ENCODE data around the gene MAGT1. TPM values are rescaled to one million over a fixed set of nuclear protein-coding genes. Genes with fewer than 3 reads are reported as not detected.

MAGT1 gene
- total and polyA plus RNA-seq, 2 of the 4 experiments (the other 2 are of a cell fraction): 27.3 to 74.7 TPM

DNA sequence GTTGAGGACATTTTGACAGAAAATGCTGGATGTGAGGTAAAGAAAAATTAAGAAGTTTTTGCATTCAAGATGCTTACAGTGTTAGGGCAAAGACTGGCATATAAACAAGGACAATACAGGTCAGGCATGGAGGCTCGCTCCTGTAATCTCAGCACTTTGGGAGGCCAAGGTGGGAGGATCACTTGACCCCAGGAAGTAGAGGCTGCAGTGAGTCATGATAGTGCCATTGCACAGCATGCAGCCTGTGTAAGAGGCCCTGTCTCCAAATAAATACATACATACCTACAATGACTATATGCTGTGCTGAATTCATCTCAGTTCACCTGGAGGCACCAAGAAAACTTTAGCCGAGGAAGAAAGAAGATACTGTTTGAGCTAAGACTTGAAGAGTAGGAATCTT lies 2.3 kb downstream of the MAGT1 start:
- in situ Hi-C loops (cut with MboI; ENCODE audit: low sequenced_read_pairs) (no loop called here), intact Hi-C loops (cut with micrococcal nuclease) (loop anchor here (10.0 kb wide), 2 partner anchors 108 to 388 kb away; partner anchors contain the start of gene ATRX), dilution Hi-C loops (cut with HindIII; ENCODE audit: low sequenced_read_pairs, unreplicated experiment) (no loop called here)
- H4K8ac ChIP-seq (ENCODE audit: low read depth in 2 of 2, low read length in 2 of 2): no peak overlapping the region
- H3K4me1 ChIP-seq (ENCODE audit: control insufficient read depth, insufficient read depth, low read length): no peaks in the 10 kb centered on the region
- H2BK5ac ChIP-seq (ENCODE audit: low read depth, low read length, poor library complexity, severe bottlenecking): no peak overlapping the region
- no peak overlapping the region for H4K5ac ChIP-seq (ENCODE audit: low read depth, low read length)
- DNase-seq (no peak), ATAC-seq (ENCODE audit: low read depth) (no peak)
- H4K20me1 ChIP-seq (ENCODE audit: insufficient read depth, low read length): no peaks in the 10 kb centered on the region; the same call in 1 of the 2 replicates
- H4K91ac ChIP-seq (ENCODE audit: insufficient read depth, low read depth, low read length): no peak overlapping the region
- no peaks in the 10 kb centered on the region for H3K27me3 ChIP-seq (ENCODE audit: control insufficient read depth, insufficient read depth, low read length)
- H2AK5ac ChIP-seq (ENCODE audit: low read depth, low read length): no peak overlapping the region
- no peaks in the 10 kb centered on the region for H3K9me1 ChIP-seq (ENCODE audit: insufficient read depth, low read length)
- H3K4me2 ChIP-seq (ENCODE audit: low read depth, low read length): no peak overlapping the region
- no peaks in the 10 kb centered on the region for H3K36me3 ChIP-seq (ENCODE audit: control insufficient read depth, insufficient read depth, low read length)
- ChIA-PET CTCF (no interaction called here), POLR2A (ENCODE audit: unreplicated experiment) (no interaction called here)
- 60% methylated on average over 1 of the region's 2 CpGs; no CpG with 5 or more reads in 1 of the 2 experiments for WGBS, 2 experiments (ENCODE audit: extremely low coverage in 2 of 2, insufficient read length in 1 of 2)
- H3K27ac ChIP-seq (ENCODE audit: insufficient read depth, low read length): no peak overlapping the region
- H2AFZ ChIP-seq (replicated peaks; ENCODE audit: low read length, poor library complexity): no peak overlapping the region
- H3K4me3 ChIP-seq (ENCODE audit: insufficient read depth, low read depth, low read length): no peak overlapping the region
- no peak overlapping the region for H2BK20ac ChIP-seq (ENCODE audit: low read depth, low read length)
- no peak overlapping the region for H2AK9ac ChIP-seq (replicated peaks; ENCODE audit: low read depth, low read length, poor library complexity)
- no peak overlapping the region for H3K14ac ChIP-seq (replicated peaks; ENCODE audit: low read depth, low read length)
- TF ChIP-seq CEBPB (IDR thresholded peaks at IDR 0.05; ENCODE audit: low read depth, low read length): no peak
- TF ChIP-seq MAFK (IDR thresholded peaks at IDR 0.05; ENCODE audit: low read depth, low read length): no peak
- no peak for TF ChIP-seq BHLHE40 (IDR thresholded peaks at IDR 0.05; ENCODE audit: low read depth, low read length)
- TF ChIP-seq, protein P1, sequence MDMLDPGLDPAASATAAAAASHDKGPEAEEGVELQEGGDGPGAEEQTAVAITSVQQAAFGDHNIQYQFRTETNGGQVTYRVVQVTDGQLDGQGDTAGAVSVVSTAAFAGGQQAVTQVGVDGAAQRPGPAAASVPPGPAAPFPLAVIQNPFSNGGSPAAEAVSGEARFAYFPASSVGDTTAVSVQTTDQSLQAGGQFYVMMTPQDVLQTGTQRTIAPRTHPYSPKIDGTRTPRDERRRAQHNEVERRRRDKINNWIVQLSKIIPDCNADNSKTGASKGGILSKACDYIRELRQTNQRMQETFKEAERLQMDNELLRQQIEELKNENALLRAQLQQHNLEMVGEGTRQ (IDR thresholded peaks at IDR 0.05; ENCODE audit: low read depth, low read length): no peak
- no peak for TF ChIP-seq CHD1 (IDR thresholded peaks at IDR 0.05; ENCODE audit: low read depth, low read length)
- TF ChIP-seq MAZ (IDR thresholded peaks at IDR 0.05; ENCODE audit: borderline replicate concordance, low read depth, low read length): no peak
- no peak for TF ChIP-seq SMC3 (IDR thresholded peaks at IDR 0.05; ENCODE audit: low read depth, low read length)
- TF ChIP-seq, protein P2, sequence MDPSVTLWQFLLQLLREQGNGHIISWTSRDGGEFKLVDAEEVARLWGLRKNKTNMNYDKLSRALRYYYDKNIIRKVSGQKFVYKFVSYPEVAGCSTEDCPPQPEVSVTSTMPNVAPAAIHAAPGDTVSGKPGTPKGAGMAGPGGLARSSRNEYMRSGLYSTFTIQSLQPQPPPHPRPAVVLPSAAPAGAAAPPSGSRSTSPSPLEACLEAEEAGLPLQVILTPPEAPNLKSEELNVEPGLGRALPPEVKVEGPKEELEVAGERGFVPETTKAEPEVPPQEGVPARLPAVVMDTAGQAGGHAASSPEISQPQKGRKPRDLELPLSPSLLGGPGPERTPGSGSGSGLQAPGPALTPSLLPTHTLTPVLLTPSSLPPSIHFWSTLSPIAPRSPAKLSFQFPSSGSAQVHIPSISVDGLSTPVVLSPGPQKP (IDR thresholded peaks at IDR 0.05; ENCODE audit: borderline replicate concordance, low read depth, low read length): no peak
- TF ChIP-seq RAD21 (IDR thresholded peaks at IDR 0.05; ENCODE audit: low read length): no peak
- TF ChIP-seq FOS (IDR thresholded peaks at IDR 0.05; ENCODE audit: low read depth, low read length): no peak
- no peak for TF ChIP-seq NFE2L2 (IDR thresholded peaks at IDR 0.05; ENCODE audit: low read depth, low read length)
- no peak for TF ChIP-seq RCOR1 (IDR thresholded peaks at IDR 0.05; ENCODE audit: insufficient replicate concordance, low read length)
- no peak for TF ChIP-seq RFX5 (IDR thresholded peaks at IDR 0.05; ENCODE audit: low read depth, low read length)
- TF ChIP-seq, protein P3, sequence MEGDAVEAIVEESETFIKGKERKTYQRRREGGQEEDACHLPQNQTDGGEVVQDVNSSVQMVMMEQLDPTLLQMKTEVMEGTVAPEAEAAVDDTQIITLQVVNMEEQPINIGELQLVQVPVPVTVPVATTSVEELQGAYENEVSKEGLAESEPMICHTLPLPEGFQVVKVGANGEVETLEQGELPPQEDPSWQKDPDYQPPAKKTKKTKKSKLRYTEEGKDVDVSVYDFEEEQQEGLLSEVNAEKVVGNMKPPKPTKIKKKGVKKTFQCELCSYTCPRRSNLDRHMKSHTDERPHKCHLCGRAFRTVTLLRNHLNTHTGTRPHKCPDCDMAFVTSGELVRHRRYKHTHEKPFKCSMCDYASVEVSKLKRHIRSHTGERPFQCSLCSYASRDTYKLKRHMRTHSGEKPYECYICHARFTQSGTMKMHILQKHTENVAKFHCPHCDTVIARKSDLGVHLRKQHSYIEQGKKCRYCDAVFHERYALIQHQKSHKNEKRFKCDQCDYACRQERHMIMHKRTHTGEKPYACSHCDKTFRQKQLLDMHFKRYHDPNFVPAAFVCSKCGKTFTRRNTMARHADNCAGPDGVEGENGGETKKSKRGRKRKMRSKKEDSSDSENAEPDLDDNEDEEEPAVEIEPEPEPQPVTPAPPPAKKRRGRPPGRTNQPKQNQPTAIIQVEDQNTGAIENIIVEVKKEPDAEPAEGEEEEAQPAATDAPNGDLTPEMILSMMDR (conservative IDR thresholded peaks at IDR 0.05; ENCODE audit: low read depth, low read length): no peak
- no peak for TF ChIP-seq MXI1 (IDR thresholded peaks at IDR 0.05; ENCODE audit: borderline replicate concordance, low read depth, low read length)
- no peak for TF ChIP-seq POLR2A (IDR thresholded peaks at IDR 0.05; ENCODE audit: low read depth, low read length)
- no peak overlapping the region for H2BK120ac ChIP-seq (ENCODE audit: low read depth, low read length)
- no peaks in the 10 kb centered on the region for H3K9me3 ChIP-seq (ENCODE audit: control insufficient read depth, insufficient read depth, low read length)
- H3K56ac ChIP-seq (ENCODE audit: extremely low read depth, insufficient read depth, low read length): no peak overlapping the region
- peaks cover 0 to 2% of the 10 kb centered on the region in 2 experiments; a peak in 1 of 4 replicates for H3K79me1 ChIP-seq (ENCODE audit: low read depth in 1 of 2, low read length in 2 of 2)
- no peak overlapping the region for H3K18ac ChIP-seq (ENCODE audit: low read depth, low read length)
- no peak overlapping the region for H2BK15ac ChIP-seq (ENCODE audit: low read depth, low read length)
- H3K4ac ChIP-seq (ENCODE audit: low read depth, low read length): no peak overlapping the region
- no peak overlapping the region for H3K23ac ChIP-seq (ENCODE audit: low read depth, low read length)
- BruUV-seq (replicated peaks): no TSS peak
- no peak overlapping the region for H3K9ac ChIP-seq (ENCODE audit: low read depth, low read length)

Data from IMR-90 (cell line).